HUDEP-2 (cell line): Measurements from ENCODE around the gene SARS2.
A peak's percentile ranks its signal among the peaks of the same experiment; 100 is the strongest.

ENCODE experiments used
- DNase-seq, 76 experiments: peaks; one replicate each; lab custom pipeline; 2025; ENCODE audit not compliant: unreplicated experiment in 76 of 76; lab: John Stamatoyannopoulos, UW

Gene SARS2

GRCh38 chr19:38919837-38920601 lies 10.5 kb downstream of the SARS2 start:
- no peak for DNase-seq

DNA sequence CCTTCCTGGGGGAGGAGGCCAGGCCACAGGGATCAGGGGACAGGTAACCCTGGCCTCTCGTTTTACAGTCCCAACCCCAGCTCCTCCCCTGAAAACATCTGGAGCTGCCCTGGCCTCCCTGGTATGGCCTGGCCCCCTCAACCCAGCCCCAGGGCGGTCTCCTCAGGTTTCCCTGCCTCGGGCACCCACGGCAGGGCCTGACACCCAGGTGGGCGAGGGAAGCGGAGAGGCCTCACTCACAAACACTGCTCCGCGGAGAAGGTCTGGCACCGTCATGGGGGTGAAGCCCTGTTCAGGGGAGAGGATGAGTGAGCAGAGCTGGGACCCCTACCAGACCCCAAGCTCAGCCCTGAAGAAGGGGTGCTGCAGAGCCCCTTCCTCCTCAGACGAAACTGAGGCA lies 12.0 kb downstream of the SARS2 start:
- no peak for DNase-seq

GRCh38 chr19:38917921-38918491 lies 12.6 kb downstream of the SARS2 start:
- DNase-seq, result peak in 20 of 76 experiments; percentile 11 to 54 (median 22)

- no peak for DNase-seq
These were observed 13.0 kb downstream of the SARS2 start for GRCh38 chr19:38917516-38917915.

GRCh38 chr19:38915329-38916321 lies 14.9 kb downstream of the SARS2 start:
- DNase-seq, result no peak

- DNase-seq, result no peak
These were observed 16.6 kb downstream of the SARS2 start for GRCh38 chr19:38913958-38914357.

GRCh38 chr19:38912600-38913514 lies 17.7 kb downstream of the SARS2 start:
- peak in 34 of 76 experiments; percentile 10 to 79 (median 34) for DNase-seq

DNA sequence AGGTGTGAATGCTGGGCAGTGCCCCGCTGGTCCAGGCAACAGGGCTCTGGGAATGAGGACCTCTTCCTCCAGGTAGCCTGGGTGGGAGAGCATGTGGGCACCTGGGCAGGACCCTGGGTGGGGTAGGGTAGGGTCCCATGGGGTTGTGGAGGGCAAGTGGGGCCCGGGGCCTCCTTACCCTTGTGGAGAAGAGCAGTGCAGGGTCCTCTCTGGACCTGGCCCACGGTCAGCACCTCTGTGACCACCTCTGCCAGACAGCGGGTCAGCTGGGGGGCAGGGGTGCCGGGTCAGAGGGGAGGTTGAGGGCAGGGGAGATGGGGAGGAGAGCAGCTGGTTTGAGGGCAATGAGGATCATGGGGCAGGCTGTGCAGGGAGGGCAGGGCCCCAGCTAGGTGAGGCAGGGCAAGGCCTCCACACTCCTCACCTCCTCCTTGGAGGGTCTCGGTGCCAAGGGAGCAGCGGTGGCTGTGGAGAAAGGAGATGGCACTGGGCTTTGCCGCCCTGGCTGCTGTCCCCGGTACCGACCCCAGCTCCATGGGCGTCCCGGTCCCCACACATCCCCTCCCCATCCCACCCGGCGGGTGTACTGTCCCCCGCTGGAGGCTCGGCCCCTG lies 19.1 kb downstream of the SARS2 start:
- DNase-seq, result no peak

- DNase-seq, result no peak
These were observed 20.1 kb downstream of the SARS2 start for GRCh38 chr19:38910488-38910887.

DNA sequence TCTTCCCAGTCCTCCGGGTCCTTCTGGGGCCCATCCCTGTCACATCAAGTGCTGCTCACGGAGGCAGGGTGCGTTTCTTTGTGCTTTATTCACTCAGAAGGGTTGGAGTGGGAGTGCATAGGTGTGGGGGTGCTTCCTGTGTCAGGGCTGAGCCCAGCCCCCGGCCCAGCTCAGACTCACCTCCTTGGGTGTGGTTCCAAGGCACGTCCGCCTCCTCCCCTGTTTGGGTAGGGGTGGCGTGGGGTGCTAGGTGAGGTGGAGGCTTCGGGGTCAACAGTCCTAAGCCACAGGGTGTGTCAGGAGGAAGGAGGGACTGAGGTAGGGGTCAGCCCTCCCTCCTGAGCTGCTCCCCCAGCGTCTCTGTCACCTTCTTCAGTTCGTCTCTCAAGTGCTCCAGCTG lies 21.7 kb downstream of the SARS2 start:
- DNase-seq, result no peak

GRCh38 chr19:38907670-38908069 lies 22.9 kb downstream of the SARS2 start:
- DNase-seq, result no peak

- DNase-seq, result no peak
These were observed 23.3 kb downstream of the SARS2 start for GRCh38 chr19:38907227-38907626.

- no peak for DNase-seq
These were observed 24.9 kb downstream of the SARS2 start for GRCh38 chr19:38905620-38906019.

DNA sequence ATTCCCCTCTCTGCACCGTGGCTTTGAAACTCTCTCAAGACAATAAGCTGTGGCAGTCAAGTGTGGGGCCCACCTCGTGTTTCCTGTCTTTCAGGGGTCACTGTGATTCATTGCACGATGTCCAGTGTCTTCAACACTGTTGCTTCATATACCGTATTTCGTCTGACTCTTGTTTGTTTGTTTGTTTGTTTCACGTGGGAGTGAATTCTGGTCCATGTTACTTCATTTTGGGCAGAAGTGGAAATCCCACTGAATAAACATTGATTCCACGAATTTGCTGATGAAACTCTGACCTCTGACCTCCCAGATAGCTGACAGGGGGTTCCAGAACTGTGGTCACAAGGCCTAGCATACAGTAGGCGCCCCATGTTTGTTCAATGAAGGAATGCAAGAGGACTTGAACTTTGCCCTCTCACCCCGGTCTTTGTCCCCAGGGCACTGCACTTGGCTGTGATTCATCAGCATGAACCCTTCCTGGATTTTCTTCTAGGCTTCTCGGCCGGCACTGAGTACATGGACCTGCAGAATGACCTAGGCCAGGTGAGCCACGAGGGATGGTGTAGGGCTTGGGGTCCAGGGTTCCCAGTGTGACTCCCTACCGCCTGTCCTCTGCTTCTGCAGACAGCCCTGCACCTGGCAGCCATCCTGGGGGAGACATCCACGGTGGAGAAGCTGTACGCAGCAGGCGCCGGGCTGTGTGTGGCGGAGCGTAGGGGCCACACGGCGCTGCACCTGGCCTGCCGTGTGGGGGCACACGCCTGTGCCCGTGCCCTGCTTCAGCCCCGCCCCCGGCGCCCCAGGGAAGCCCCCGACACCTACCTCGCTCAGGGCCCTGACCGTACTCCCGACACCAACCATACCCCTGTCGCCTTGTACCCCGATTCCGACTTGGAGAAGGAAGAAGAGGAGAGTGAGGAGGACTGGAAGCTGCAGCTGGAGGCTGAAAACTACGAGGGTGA lies 25.7 kb downstream of the SARS2 start:
- no peak for DNase-seq

DNA sequence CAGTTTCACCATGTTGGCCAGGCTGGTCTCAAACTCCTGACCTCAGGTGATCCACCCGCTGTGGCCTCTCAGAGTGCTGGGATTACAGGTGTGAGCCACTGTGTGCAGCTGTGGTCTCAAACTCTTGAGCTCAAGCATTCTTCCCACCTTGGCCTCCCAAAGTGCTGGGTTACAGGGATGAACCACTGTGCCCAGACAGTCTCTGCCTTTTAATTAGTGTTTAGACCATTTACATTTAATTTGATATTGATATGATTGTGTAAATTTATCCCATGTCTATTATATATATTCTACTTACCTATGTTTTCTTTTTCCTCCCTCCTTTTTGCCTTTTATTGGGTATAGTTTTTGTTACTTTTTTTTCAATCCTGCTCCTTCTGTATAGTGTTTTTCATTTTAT lies 28.9 kb downstream of the SARS2 start:
- no peak for DNase-seq

GRCh38 chr19:38900743-38901190 lies 29.8 kb downstream of the SARS2 start:
- DNase-seq, result no peak

DNA sequence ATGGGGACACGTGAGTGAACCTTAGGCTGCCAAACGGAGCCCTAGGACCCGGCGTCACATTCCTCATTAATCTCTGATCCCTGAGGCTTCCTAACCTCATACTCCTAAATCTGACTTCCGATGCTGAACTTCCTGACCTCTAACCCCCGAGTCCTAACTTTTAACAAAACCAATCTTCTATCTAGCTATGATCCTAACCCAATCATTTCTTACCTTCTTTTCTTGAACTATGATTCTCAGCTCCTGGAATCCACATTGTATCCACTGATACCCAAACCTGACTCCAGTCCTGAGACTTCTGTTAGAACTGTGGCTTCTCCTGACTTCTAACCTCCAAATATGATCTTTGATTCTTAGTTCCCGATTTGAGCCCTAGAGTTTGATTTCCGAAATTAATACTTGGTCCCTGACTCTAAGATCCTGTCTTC lies 30.3 kb downstream of the SARS2 start:
- peak in 1 of 76 experiments; percentile 61 for DNase-seq

DNA sequence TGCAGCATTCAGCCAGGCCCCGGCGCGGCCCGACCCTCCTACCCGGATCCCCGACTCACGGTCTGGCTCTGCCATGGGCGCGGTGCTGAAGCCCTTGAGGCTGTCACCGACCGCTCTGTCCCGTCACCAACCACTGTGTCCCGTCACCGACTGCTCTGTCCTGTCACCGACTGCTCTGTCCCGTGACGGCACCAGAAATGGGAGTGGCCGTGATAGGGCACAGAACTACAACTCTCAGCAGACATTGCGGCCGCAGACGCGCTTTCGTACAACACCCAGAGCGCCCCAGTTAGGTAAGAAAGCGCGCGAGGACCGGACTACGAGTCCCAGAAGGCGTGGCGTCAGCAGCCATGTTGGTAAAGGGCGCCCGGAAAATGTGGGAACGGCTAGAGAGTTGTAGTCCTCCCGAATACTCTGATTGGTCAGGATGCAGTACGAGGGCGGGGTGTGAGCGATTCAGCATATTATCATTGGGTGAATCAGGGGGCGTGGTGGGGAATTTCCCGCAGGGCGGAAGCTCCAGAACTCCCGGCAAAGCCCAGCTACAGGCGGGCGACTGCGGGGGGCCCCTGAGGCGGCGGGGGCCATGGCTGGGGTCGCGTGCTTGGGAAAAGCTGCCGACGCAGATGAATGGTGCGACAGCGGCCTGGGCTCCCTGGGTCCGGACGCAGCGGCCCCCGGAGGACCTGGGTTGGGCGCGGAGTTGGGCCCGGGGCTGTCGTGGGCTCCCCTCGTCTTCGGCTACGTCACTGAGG lies 30.9 kb downstream of the SARS2 start, which contains the start of the genes NFKBIB and SIRT2:
Gene NFKBIB (plus strand): TSS at position 523 of the 755 bp plus-strand sequence. CDS start 64 bp downstream, at position 587.
Gene SIRT2 (minus strand): TSS at position 172 of the 755 bp plus-strand sequence. CDS start 97 bp downstream, at position 75.
- DNase-seq, result peak; percentile 89 to 100 (median 100)
